Activated naive CD8-positive, alpha-beta T cell treated with anti-CD3 and anti-CD28 coated beads, Interleukin-2, amount 10 ng/mL, durations not matched to agents 7 days and 5 days (primary cell): Measurements from ENCODE around the gene USP28. TPM values are rescaled to one million over a fixed set of nuclear protein-coding genes. Genes with fewer than 3 reads are reported as not detected.
"Not testable (repeated sequence)": the region's sequence is repeated elsewhere in the genome, so short reads cannot be mapped to it uniquely, and the experiment has no call there.

Source experiments
- ATAC-seq: fragments of 150-1000 bp; cut with Tn5 transposase; one replicate; pipeline ENCODE4 v1.10.0; 2021; ENCODE audit warnings: low read depth, moderate library complexity
- POLR2A ChIA-PET: fragments of 350-600 bp; sonication (Branson Sonifier 250); formaldehyde crosslinking; loops from one replicate; lab custom pipeline; 2021; ENCODE audit warnings: antibody characterized with exemption; lab: Charles Lee
- DNase-seq: peaks from one replicate; pipeline ENCODE4 v3.0.0; 2021
- H3K27ac Mint-ChIP-seq: one replicate; pipeline ENCODE4 v1.8.0; 2022; ENCODE audit warnings: mild to moderate bottlenecking, mixed read lengths
- H3K27me3 Mint-ChIP-seq: one replicate; pipeline ENCODE4 v1.8.0; 2022; ENCODE audit warnings: mild to moderate bottlenecking, moderate library complexity, mixed read lengths
- H3K36me3 Mint-ChIP-seq: one replicate; pipeline ENCODE4 v1.8.0; 2021; ENCODE audit warnings: mild to moderate bottlenecking, mixed read lengths
- H3K4me1 Mint-ChIP-seq: one replicate; pipeline ENCODE4 v1.8.0; 2021; ENCODE audit warnings: mixed read lengths
- H3K4me3 Mint-ChIP-seq: one replicate; pipeline ENCODE4 v1.8.0; 2022; ENCODE audit warnings: mild to moderate bottlenecking, moderate library complexity, mixed read lengths
- H3K9me3 Mint-ChIP-seq: one replicate; pipeline ENCODE4 v1.8.0; 2021; ENCODE audit warnings: mixed read lengths
- total RNA-seq, 2 experiments: library from RNA; stranded (reverse); gene quantifications; one replicate each; pipeline ENCODE4 v1.2.3, GENCODE V29; 2021

The USP28 gene
- total RNA-seq, 2 experiments from 2014 or later, result 43.0 to 44.9 TPM

DNA sequence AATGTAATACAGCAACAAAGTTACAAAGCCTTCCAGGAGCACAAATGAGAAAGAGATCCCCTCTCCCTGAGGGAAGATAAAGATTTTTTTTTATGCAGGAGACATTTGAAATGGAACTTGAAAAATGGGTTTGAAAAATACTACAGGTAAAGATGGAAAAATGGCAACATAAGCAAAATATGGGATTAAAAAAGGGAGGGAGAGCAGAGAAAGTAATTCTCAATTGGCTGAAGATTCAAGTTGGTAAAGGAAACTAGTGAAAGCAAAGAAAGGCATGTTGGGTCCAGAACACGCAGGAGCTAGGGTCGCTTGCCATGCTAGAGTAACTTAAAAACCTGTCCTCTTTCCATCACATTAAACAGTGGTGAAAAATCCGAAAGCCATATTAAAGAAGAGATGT is 103.4 kb downstream of the USP28 start:
- peak overlapping the region; percentile 100 for H3K4me3 Mint-ChIP-seq
- POLR2A ChIA-PET, result no interaction called here
- no peak for ATAC-seq
- H3K9me3 Mint-ChIP-seq, result no peaks in the 10 kb centered on the region
- peak overlapping the region; percentile 2 for H3K27ac Mint-ChIP-seq
- peaks cover 12% of the 10 kb centered on the region for H3K36me3 Mint-ChIP-seq
- peaks cover 3% of the 10 kb centered on the region for H3K27me3 Mint-ChIP-seq
- H3K4me1 Mint-ChIP-seq, result peaks cover 20% of the 10 kb centered on the region
- DNase-seq, result no peak

DNA sequence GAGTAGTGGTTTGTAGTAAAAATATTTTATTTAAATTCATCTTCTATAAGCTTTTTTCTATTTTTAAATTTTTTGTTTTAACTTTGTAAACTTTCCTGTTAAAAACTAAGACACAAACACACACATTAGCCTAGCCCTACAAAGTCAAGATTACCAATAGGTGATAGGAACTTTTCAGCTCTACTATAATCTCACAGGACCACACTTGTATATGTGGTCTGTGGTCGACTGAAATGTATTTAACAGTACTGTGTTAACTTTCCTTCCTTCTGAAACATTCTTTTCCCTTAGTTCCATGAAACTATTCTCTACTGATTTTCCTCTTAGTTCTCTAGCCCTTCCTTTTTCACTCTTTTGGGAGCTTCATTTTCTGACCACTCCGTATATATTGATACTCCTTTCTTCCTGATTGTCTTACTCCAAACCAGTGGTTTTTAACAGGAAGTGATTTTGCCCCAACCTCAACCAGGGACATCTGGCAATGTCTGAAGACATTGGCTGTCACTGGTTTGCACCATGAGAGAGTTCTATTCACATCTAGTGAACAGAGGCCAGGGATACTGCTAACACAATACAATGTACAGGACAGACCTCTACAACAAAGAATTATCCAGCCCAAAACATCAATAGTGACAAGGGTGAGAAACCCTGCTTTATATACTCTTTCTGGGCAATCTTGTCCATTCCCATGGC is 110.7 kb downstream of the USP28 start:
- ATAC-seq (no peak), DNase-seq (no peak)
- Mint-ChIP-seq H3K9me3 (peaks cover 4% of the 10 kb centered on the region), H3K27me3 (no peaks in the 10 kb centered on the region), H3K4me3 (peak overlapping the region; percentile 20), H3K4me1 (peaks cover 16% of the 10 kb centered on the region), H3K27ac (peak overlapping the region; percentile 54), H3K36me3 (peaks cover 28% of the 10 kb centered on the region)
- POLR2A ChIA-PET, result no interaction called here

DNA sequence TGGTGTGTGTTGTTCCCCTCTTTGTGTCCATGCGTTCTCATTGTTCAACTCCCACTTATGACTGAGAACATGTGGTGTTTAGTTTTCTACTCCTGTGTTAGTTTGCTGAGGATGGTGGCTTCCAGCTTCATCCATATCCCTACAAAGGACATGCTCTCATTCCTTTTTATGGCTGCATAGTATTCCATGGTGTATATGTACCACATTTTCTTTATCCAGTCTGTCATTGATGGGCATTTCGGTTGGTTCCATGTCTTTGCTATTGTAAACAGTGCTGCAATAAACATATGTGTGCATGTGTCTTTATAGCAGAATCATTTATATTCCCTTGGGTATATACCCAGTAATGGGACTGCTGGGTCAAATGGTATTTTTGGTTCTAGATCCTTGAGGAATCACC is 112.3 kb downstream of the USP28 start:
- ATAC-seq, H3K27me3 Mint-ChIP-seq, H3K4me3 Mint-ChIP-seq, POLR2A ChIA-PET, H3K27ac Mint-ChIP-seq, H3K9me3 Mint-ChIP-seq, DNase-seq: not testable (repeated sequence)
- H3K4me1 Mint-ChIP-seq, result peaks cover 16% of the 10 kb centered on the region
- H3K36me3 Mint-ChIP-seq, result peaks cover 29% of the 10 kb centered on the region

DNA sequence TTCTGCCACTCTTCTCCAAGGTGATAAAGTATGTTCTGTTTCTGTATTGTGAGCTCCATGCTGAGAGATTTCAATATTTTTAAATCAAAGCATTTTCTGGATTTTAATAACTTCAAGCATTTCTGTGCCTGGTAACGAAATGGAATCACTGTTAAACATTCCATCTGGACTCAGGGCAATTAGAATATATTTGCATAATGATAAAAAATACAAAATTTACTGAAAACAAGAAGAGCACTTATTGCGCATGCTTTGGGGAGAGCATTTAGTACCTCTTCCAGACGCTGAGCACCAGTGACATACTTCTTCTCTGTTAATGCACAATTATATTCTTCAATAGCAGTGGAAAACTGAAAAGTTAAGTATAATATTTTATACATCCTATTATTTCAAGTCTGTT is 115.1 kb downstream of the USP28 start:
- Mint-ChIP-seq H3K9me3 (peaks cover 4% of the 10 kb centered on the region), H3K36me3 (peaks cover 27% of the 10 kb centered on the region), H3K4me3 (no peak overlapping the region), H3K4me1 (peaks cover 6% of the 10 kb centered on the region), H3K27ac (no peak overlapping the region), H3K27me3 (no peaks in the 10 kb centered on the region)
- POLR2A ChIA-PET, result no interaction called here
- DNase-seq (no peak), ATAC-seq (no peak)

DNA sequence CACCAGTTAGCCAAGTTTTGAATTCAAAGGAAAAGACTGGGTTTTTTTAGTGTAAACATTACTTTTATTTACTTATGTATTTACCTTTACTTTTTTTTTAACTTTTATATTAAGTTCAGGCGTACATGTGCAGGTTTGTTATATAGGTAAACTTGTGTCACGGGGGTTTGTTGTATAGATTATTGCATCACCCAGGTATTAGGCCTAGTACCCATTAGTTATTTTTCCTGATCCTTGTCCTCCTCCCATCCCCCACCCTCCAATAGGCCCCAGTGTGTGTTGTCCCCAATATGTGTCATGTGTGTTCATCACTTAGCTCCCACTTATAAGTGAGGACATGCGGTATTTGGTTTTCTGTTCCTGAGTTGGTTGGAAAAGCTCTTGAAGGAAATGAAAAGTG is 122.4 kb downstream of the USP28 start:
- ATAC-seq, result no peak
- peaks cover 20% of the 10 kb centered on the region for H3K36me3 Mint-ChIP-seq
- H3K4me3 Mint-ChIP-seq, result no peak overlapping the region
- no peaks in the 10 kb centered on the region for H3K9me3 Mint-ChIP-seq
- POLR2A ChIA-PET, result no interaction called here
- no peak overlapping the region for H3K27ac Mint-ChIP-seq
- no peaks in the 10 kb centered on the region for H3K4me1 Mint-ChIP-seq
- H3K27me3 Mint-ChIP-seq, result no peaks in the 10 kb centered on the region
- no peak for DNase-seq

Other genes starting within 250 kb of the USP28 start
- under 1 TPM; 0.43 to 1.00 TPM for gene TMPRSS5, start 169.3 kb downstream of the USP28 start, total RNA-seq
- 10 to 100 TPM; 14.6 to 16.3 TPM for gene ZW10, start 101.9 kb downstream of the USP28 start, total RNA-seq
- not detected for gene CLDN25, start 95.8 kb downstream of the USP28 start, total RNA-seq
- gene HTR3B, start 29.2 kb upstream of the USP28 start, total RNA-seq, result not detected
- not detected for gene HTR3A, start 99.5 kb upstream of the USP28 start, total RNA-seq
- 10 to 100 TPM; 13.1 to 14.6 TPM for gene ZBTB16, start 184.1 kb upstream of the USP28 start, total RNA-seq